GM23248 (cell line): ENCODE measurements around the gene ATF6. TPM values are rescaled to one million over a fixed set of nuclear protein-coding genes. Genes with fewer than 3 reads are reported as not detected.

Source experiments
- DNase-seq: peaks from one replicate; pipeline ENCODE4 v3.0.0-alpha.2; 2015
- H2AFZ ChIP-seq: fragments of 200-600 bp; sonication (generic); 2 replicates; pipeline ENCODE4 v1.6.1; 2016; ENCODE audit warnings: antibody characterized with exemption
- H3F3A ChIP-seq: fragments of 200-600 bp; sonication (generic); 2 replicates; pipeline ENCODE4 v1.6.1; 2016; ENCODE audit warnings: mild to moderate bottlenecking, antibody characterized with exemption, mixed run types; ENCODE audit not compliant: insufficient read depth
- H3K27ac ChIP-seq: fragments of 200-600 bp; sonication (generic); 2 replicates; pipeline ENCODE4 v1.5.1; 2016; ENCODE audit warnings: mild to moderate bottlenecking
- H3K27me3 ChIP-seq: fragments of 200-600 bp; sonication (generic); replicated peaks from 2 replicates; pipeline ENCODE4 v1.6.1; 2016; ENCODE audit warnings: mild to moderate bottlenecking; ENCODE audit not compliant: insufficient read depth
- H3K36me3 ChIP-seq: fragments of 200-600 bp; sonication (generic); 2 replicates; pipeline ENCODE4 v1.6.1; 2016; ENCODE audit warnings: low read depth, mild to moderate bottlenecking
- H3K4me1 ChIP-seq: fragments of 200-600 bp; sonication (generic); 2 replicates; pipeline ENCODE4 v1.6.1; 2016; ENCODE audit warnings: mild to moderate bottlenecking; ENCODE audit not compliant: insufficient read depth
- H3K4me2 ChIP-seq: fragments of 200-600 bp; sonication (generic); one replicate; pipeline ENCODE4 v1.6.1; 2016; ENCODE audit warnings: mild to moderate bottlenecking; ENCODE audit not compliant: unreplicated experiment
- H3K4me3 ChIP-seq: fragments of 200-600 bp; sonication (generic); 2 replicates; pipeline ENCODE4 v1.5.1; 2016; ENCODE audit warnings: mild to moderate bottlenecking
- H3K79me2 ChIP-seq: fragments of 200-600 bp; sonication (generic); 2 replicates; pipeline ENCODE4 v1.6.1; 2016; ENCODE audit warnings: mild to moderate bottlenecking; ENCODE audit not compliant: insufficient read depth
- H3K9ac ChIP-seq: fragments of 200-600 bp; sonication (generic); 2 replicates; pipeline ENCODE4 v1.6.1; 2016; ENCODE audit warnings: mild to moderate bottlenecking
- H3K9me2 ChIP-seq: fragments of 200-600 bp; sonication (generic); 2 replicates; pipeline ENCODE4 v1.6.1; 2016; ENCODE audit warnings: mixed run types, mild to moderate bottlenecking, moderate library complexity; ENCODE audit not compliant: insufficient read depth
- H3K9me3 ChIP-seq: fragments of 200-600 bp; sonication (generic); one replicate; pipeline ENCODE4 v1.6.1; 2017; ENCODE audit warnings: low read depth
- H4K20me1 ChIP-seq: fragments of 200-600 bp; sonication (generic); 2 replicates; pipeline ENCODE4 v1.6.0; 2016; ENCODE audit not compliant: insufficient read depth
- EZH2 ChIP-seq: fragments of 200-600 bp; sonication (generic); IDR thresholded peaks from 2 replicates; pipeline ENCODE4 v1.6.1; 2018; ENCODE audit warnings: antibody characterized with exemption, mild to moderate bottlenecking; ENCODE audit not compliant: insufficient read depth, poor library complexity, severe bottlenecking
- EZH2phosphoT487 ChIP-seq: fragments of 200-600 bp; sonication (generic); IDR thresholded peaks from 2 replicates; pipeline ENCODE4 v1.6.1; 2018; ENCODE audit warnings: antibody characterized with exemption, moderate library complexity, mild to moderate bottlenecking, low read depth; ENCODE audit not compliant: insufficient read depth
- in situ Hi-C: fragments of 300-500 bp; cut with MboI; formaldehyde crosslinking; loops from 2 replicates; pipeline ENCODE4 v1.15.0; 2020
- polyA plus RNA-seq: library from polyadenylated mRNA; unstranded; fragments of >200 nt; fragmentation: Nextera tagmentation; extraction: Ambion mirVana; gene quantifications from 2 replicates; pipeline ENCODE4 v1.2.1, GENCODE V29; 2016
- small RNA-seq: library from RNA; depleted of rRNA; stranded (forward); fragments of <200 nt; gene quantifications from one replicate; pipeline ENCODE3, GENCODE V24; 2014; ENCODE audit warnings: low read depth, low replicate concordance
- total RNA-seq: library from RNA; depleted of rRNA; stranded (reverse); fragments of >200 nt; shearing (Covaris generic); gene quantifications from 2 replicates; pipeline ENCODE4 v1.2.3, GENCODE V29; 2014; rRNA removed

Gene ATF6
- total and polyA plus RNA-seq, 2 experiments from 2014 or later: 14.8 to 19.8 TPM

- Histone ChIP-seq H3K9ac (no peak overlapping the region), H3K4me2 (no peak overlapping the region), H3K79me2 (no peaks in the 10 kb centered on the region), H3K36me3 (no peaks in the 10 kb centered on the region), H2AFZ (no peak overlapping the region), H3K27ac (no peak overlapping the region), H3F3A (0 out of 2 replicates have a peak, but pooled peaks cover under 1% of the 10 kb centered on the region), H3K9me3 (no peaks in the 10 kb centered on the region), H4K20me1 (no peaks in the 10 kb centered on the region), H3K9me2 (no peaks in the 10 kb centered on the region), H3K27me3 (no peaks in the 10 kb centered on the region), H3K4me3 (no peak overlapping the region), H3K4me1 (no peaks in the 10 kb centered on the region)
- TF ChIP-seq EZH2 (no peak), EZH2phosphoT487 (no peak)
- DNase-seq: no peak
- in situ Hi-C loops: no loop called here
These were observed 247.2 kb downstream of the ATF6 start for GRCh38 chr1:162013289-162013688.

Small RNA genes lying within 50 kb of the gene (small RNA-seq; reads per million reads assigned to genes)
- gene RN7SL466P: not detected

Other genes with a start within 250 kb of the ATF6 start
- gene HSPA6, start 241.8 kb upstream of the ATF6 start, total RNA-seq: not detected in 2 replicates
- 0.13 and 0.23 TPM in 2 replicates for gene HSPA6, start 241.8 kb upstream of the ATF6 start, polyA plus RNA-seq
- gene FCGR3A, start 216.5 kb upstream of the ATF6 start, total RNA-seq: not detected in 2 replicates
- not detected in 2 replicates for gene FCGR3A, start 216.5 kb upstream of the ATF6 start, polyA plus RNA-seq
- gene FCGR3B, start 135.1 kb upstream of the ATF6 start, total RNA-seq: not detected in 2 replicates
- not detected in 2 replicates for gene FCGR3B, start 135.1 kb upstream of the ATF6 start, polyA plus RNA-seq
- not detected in 2 replicates for gene FCGR2B, start 103.2 kb upstream of the ATF6 start, total RNA-seq
- 0.18 TPM in 1 of 2 replicates, not detected in the other for gene FCGR2B, start 103.2 kb upstream of the ATF6 start, polyA plus RNA-seq
- gene FCRLA, start 59.1 kb upstream of the ATF6 start, total RNA-seq: 7.5 and 8.4 TPM in 2 replicates
- gene FCRLA, start 59.1 kb upstream of the ATF6 start, polyA plus RNA-seq: 5.3 and 6.8 TPM in 2 replicates
- 8.3 and 14.5 TPM in 2 replicates for gene FCRLB, start 44.8 kb upstream of the ATF6 start, total RNA-seq
- gene FCRLB, start 44.8 kb upstream of the ATF6 start, polyA plus RNA-seq: 9.4 and 10.1 TPM in 2 replicates
- gene DUSP12, start 16.5 kb upstream of the ATF6 start, total RNA-seq: 27.4 and 34.2 TPM in 2 replicates
- gene DUSP12, start 16.5 kb upstream of the ATF6 start, polyA plus RNA-seq: 29.9 and 34.9 TPM in 2 replicates